GM12878 (cell line): ENCODE results near the gene MAP2K7. TPM values are rescaled to one million over a fixed set of nuclear protein-coding genes. Genes with fewer than 3 reads are reported as not detected.

Experiments used
- ATAC-seq: fragments of 200-7000 bp; cut with Tn5 transposase; 3 replicates; pipeline ENCODE4 v1.9.1; 2020; ENCODE audit warnings: mild to moderate bottlenecking, moderate library complexity
- BruUV-seq: library from RNA; stranded (reverse); fragments of 400-500 nt; replicated peaks from 2 replicates; lab custom pipeline; 2021; lab: Mats Ljungman, UMichigan
- CTCF ChIA-PET: fragments of 300-600 bp; sonication (Branson Sonifier 250); formaldehyde crosslinking; extraction: SDS; loops from one replicate; lab custom pipeline; 2021; ENCODE audit warnings: inconsistent platforms; lab: Yijun Ruan, JAX
- POLR2A ChIA-PET: fragments of 350-600 bp; formaldehyde crosslinking; extraction: SDS; loops from one replicate; lab custom pipeline; 2021; ENCODE audit warnings: inconsistent platforms; lab: Charles Lee
- RAD21 ChIA-PET: fragments of 300-600 bp; sonication (Branson Sonifier 250); formaldehyde crosslinking; loops from one replicate; lab custom pipeline; 2023; ENCODE audit warnings: antibody characterized with exemption; ENCODE audit not compliant: unreplicated experiment; lab: Charles Lee
- SMC1A ChIA-PET: fragments of 300-600 bp; sonication (Branson Sonifier 250); formaldehyde crosslinking; loops from one replicate; lab custom pipeline; 2023; ENCODE audit not compliant: unreplicated experiment, uncharacterized antibody; lab: Charles Lee
- DNase-seq: peaks from one replicate; pipeline ENCODE4 v3.0.0-alpha.2; 2011; ENCODE audit warnings: low read depth, low spot score
- FAIRE-seq: peaks from 3 replicates; lab custom pipeline; 2011; peaks lifted over from hg19 to GRCh38; lab: Jason Lieb, UNC
- H2AFZ ChIP-seq: 2 replicates; pipeline ENCODE4 v1.6.0; 2011; ENCODE audit warnings: low read depth, low read length, control low read depth; ENCODE audit not compliant: control insufficient read depth
- H3K27ac ChIP-seq: 2 replicates; pipeline ENCODE4 v1.5.1; 2011; ENCODE audit warnings: control low read depth; ENCODE audit not compliant: control insufficient read depth, insufficient read depth
- H3K27me3 ChIP-seq, 2 experiments: replicated peaks in 1 of 2; 2 replicates each; pipeline versions ENCODE4 v1.6.0 to v1.6.1; 2011; ENCODE audit warnings: low read length in 1 of 2; ENCODE audit not compliant: control insufficient read depth in 2 of 2, insufficient read depth in 2 of 2
- H3K36me3 ChIP-seq, 2 experiments: 2 replicates each; pipeline ENCODE4 v1.5.1; 2011; ENCODE audit warnings: low read length in 1 of 2; ENCODE audit not compliant: control insufficient read depth in 2 of 2, insufficient read depth in 2 of 2
- H3K4me1 ChIP-seq: 2 replicates; pipeline ENCODE4 v1.6.1; 2011; ENCODE audit warnings: mild to moderate bottlenecking, low read length, moderate library complexity, mixed read lengths; ENCODE audit not compliant: control insufficient read depth, insufficient read depth
- H3K4me2 ChIP-seq: 2 replicates; pipeline ENCODE4 v1.6.0; 2011; ENCODE audit warnings: control low read depth; ENCODE audit not compliant: control insufficient read depth, insufficient read depth
- H3K4me3 ChIP-seq: fragments of 200-600 bp; sonication (generic); 2 replicates; pipeline ENCODE4 v1.5.1; 2016
- H3K79me2 ChIP-seq: 2 replicates; pipeline ENCODE4 v1.6.0; 2011; ENCODE audit warnings: low read length; ENCODE audit not compliant: control insufficient read depth, insufficient read depth
- H3K9ac ChIP-seq: 2 replicates; pipeline ENCODE4 v1.8.0; 2011; ENCODE audit warnings: low read length, control low read depth, mixed read lengths; ENCODE audit not compliant: control insufficient read depth, insufficient read depth
- H3K9me3 ChIP-seq: replicated peaks from 3 replicates; pipeline ENCODE4 v1.5.1; 2011; ENCODE audit warnings: mild to moderate bottlenecking, low read length; ENCODE audit not compliant: control insufficient read depth, insufficient read depth
- H4K20me1 ChIP-seq: 2 replicates; pipeline ENCODE4 v1.6.0; 2011; ENCODE audit not compliant: control insufficient read depth, insufficient read depth
- CEBPB ChIP-seq, 2 experiments: fragments of 150-350 bp in 1 of 2; IDR thresholded peaks; 2 replicates each; pipeline ENCODE4 v1.6.1; 2012 to 2014; ENCODE audit warnings: low read depth in 2 of 2, low read length in 2 of 2, borderline replicate concordance in 1 of 2, inconsistent platforms in 1 of 2
- E4F1 ChIP-seq: fragments of 450-650 bp; IDR thresholded peaks from 2 replicates; pipeline ENCODE4 v1.6.1; 2018; ENCODE audit warnings: borderline replicate concordance, mild to moderate bottlenecking; ENCODE audit not compliant: partially characterized antibody
- ESRRA ChIP-seq: IDR thresholded peaks from 2 replicates; pipeline ENCODE4 v1.6.1; 2012; ENCODE audit warnings: mild to moderate bottlenecking, low read length, improper control_type of control experiment
- FOXK2 ChIP-seq: fragments of 450-650 bp; IDR thresholded peaks from 2 replicates; pipeline ENCODE4 v1.6.1; 2017; ENCODE audit warnings: mild to moderate bottlenecking, moderate library complexity
- JUND ChIP-seq: IDR thresholded peaks from 2 replicates; pipeline ENCODE4 v1.6.1; 2012; ENCODE audit warnings: low read depth, mild to moderate bottlenecking, low read length, improper control_type of control experiment, moderate library complexity
- NBN ChIP-seq: fragments of 450-650 bp; IDR thresholded peaks from 2 replicates; pipeline ENCODE4 v1.6.1; 2016
- PKNOX1 ChIP-seq: fragments of 450-650 bp; IDR thresholded peaks from 2 replicates; pipeline ENCODE4 v1.6.1; 2016; ENCODE audit warnings: mild to moderate bottlenecking
- PML ChIP-seq: IDR thresholded peaks from 2 replicates; pipeline ENCODE4 v1.6.1; 2012; ENCODE audit warnings: low read length, inconsistent platforms
- POLR2AphosphoS2 ChIP-seq: IDR thresholded peaks from 2 replicates; pipeline ENCODE4 v1.6.1; 2011; ENCODE audit warnings: low read depth, mild to moderate bottlenecking, low read length, improper control_type of control experiment, moderate library complexity
- RCOR1 ChIP-seq: conservative IDR thresholded peaks from 2 replicates; pipeline ENCODE4 v1.6.1; 2012; ENCODE audit warnings: low read depth, low read length, improper control_type of control experiment
- RFX5 ChIP-seq: IDR thresholded peaks from 2 replicates; pipeline ENCODE4 v1.6.1; 2011; ENCODE audit warnings: low read depth, low read length, improper control_type of control experiment
- SMAD5 ChIP-seq: IDR thresholded peaks from 2 replicates; pipeline ENCODE4 v1.6.1; 2016; ENCODE audit warnings: antibody characterized with exemption, low read depth
- YY1 ChIP-seq: IDR thresholded peaks from 2 replicates; pipeline ENCODE4 v1.6.1; 2011; ENCODE audit warnings: low read depth, mild to moderate bottlenecking, low read length
- ZBTB40 ChIP-seq: fragments of 450-650 bp; IDR thresholded peaks from 2 replicates; pipeline ENCODE4 v1.6.1; 2016; ENCODE audit warnings: mild to moderate bottlenecking, moderate library complexity, borderline replicate concordance
- ZNF622 ChIP-seq: fragments of 450-650 bp; IDR thresholded peaks from 2 replicates; pipeline ENCODE4 v1.6.1; 2017; ENCODE audit warnings: mild to moderate bottlenecking, inconsistent platforms
- WGBS: methylation state at CpG from one replicate; pipeline ENCODE4 v1.1.6; 2016; ENCODE audit warnings: low lambda C conversion rate; ENCODE audit not compliant: insufficient replicate concordance, insufficient coverage; ENCODE audit errors: missing lambda C conversion rate; 5-methylcytosine and 5-hydroxymethylcytosine counted together
- in situ Hi-C: fragments of 300-500 bp; cut with MboI; formaldehyde crosslinking; loops from 9 replicates; pipeline ENCODE4 v1.14.3; 2018; ENCODE audit warnings: mixed read lengths
- intact Hi-C: fragments of 100-400 bp; cut with micrococcal nuclease; formaldehyde crosslinking; loops from one replicate; pipeline ENCODE4 v1.14.2; 2022; ENCODE audit not compliant: unreplicated experiment
- polyA plus RNA-seq, 11 experiments: library from polyadenylated mRNA; depleted of rRNA in 4 of 11; unstranded in 6 of 11; stranded (reverse) in 5 of 11; fragments of >200 nt; fragmentation: Nextera tagmentation in 4 of 11; fragmentation: Illumina TruSeq in 1 of 11; extraction: Ambion mirVana in 4 of 11; extraction: Trizol in 1 of 11; gene quantifications; 1 replicate in 1 of 11; 2 replicates in 10 of 11; pipeline versions ENCODE4 v1.2.1 to v1.2.3, GENCODE V29; 2011 to 2016; ENCODE audit warnings: inconsistent platforms in 2 of 11, missing spikeins in 2 of 11, low read depth in 1 of 11
- total RNA-seq, 4 experiments: library from RNA; depleted of rRNA in 3 of 4; stranded (reverse); fragments of >200 nt in 3 of 4; fragmentation: Illumina TruSeq in 1 of 4; extraction: Trizol in 1 of 4; gene quantifications; 2 replicates each; pipeline versions ENCODE4 v1.2.1 to v1.2.3, GENCODE V29; 2013 to 2021
- TF ChIP-seq, protein P1 (sequence below): fragments of 450-650 bp; IDR thresholded peaks from 2 replicates; pipeline ENCODE4 v1.6.1; 2017; ENCODE audit warnings: antibody characterized with exemption, mild to moderate bottlenecking, moderate library complexity

MAP2K7 gene
- total and polyA plus RNA-seq, 10 of the 15 experiments (the other 5 are each of a cell fraction or from before 2014, with no cell fraction given), result 0.34 to 32.2 (median 6.7) TPM

DNA sequence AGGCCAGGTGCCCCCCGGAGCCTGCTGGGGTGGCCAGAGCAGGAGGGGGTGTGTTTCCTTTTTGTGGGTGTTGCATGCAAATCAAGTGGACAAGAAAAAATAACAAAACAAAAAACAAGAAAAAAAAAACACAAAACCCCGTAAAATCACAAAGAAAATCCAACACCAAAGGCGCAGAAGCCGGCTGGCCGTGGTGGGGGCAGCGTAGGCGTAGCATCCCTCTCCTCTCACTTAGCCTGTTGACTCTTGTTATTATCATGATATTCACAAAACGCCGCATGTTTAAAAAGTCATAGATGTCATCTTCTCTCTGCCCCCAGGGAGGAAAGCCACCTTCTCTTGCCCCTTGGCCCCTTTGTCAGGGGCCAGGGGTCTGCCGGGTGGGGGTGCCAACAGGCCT, 10.0 kb downstream of the MAP2K7 start:
- intact Hi-C loops, result no loop called here
- 39% methylated on average over 10 of the region's 10 CpGs for WGBS
- CTCF ChIA-PET, result no interaction called here
- POLR2A ChIA-PET, result no interaction called here
- H3K4me1 ChIP-seq, result no peaks in the 10 kb centered on the region
- H3K27me3 ChIP-seq, result peaks cover 8 to 17% of the 10 kb centered on the region in 2 experiments
- no peak overlapping the region for H3K4me2 ChIP-seq
- no peaks in the 10 kb centered on the region for H3K79me2 ChIP-seq
- in situ Hi-C loops, result no loop called here
- TSS peak; percentile 67 for BruUV-seq
- H2AFZ ChIP-seq, result no peak overlapping the region
- SMC1A ChIA-PET, result no interaction called here
- no peak overlapping the region for H3K27ac ChIP-seq
- DNase-seq (no peak), FAIRE-seq (no peak), ATAC-seq (no peak)
- H3K9me3 ChIP-seq, result no peaks in the 10 kb centered on the region; the same call in 2 of the 3 replicates
- no peak overlapping the region for H3K9ac ChIP-seq
- no peak overlapping the region for H3K4me3 ChIP-seq
- no peaks in the 10 kb centered on the region for H4K20me1 ChIP-seq
- RAD21 ChIA-PET, result no interaction called here
- peaks cover 0 to 14% of the 10 kb centered on the region in 2 experiments; a peak in 3 of 4 replicates for H3K36me3 ChIP-seq
- TF ChIP-seq FOXK2, result no peak
- TF ChIP-seq CEBPB (IDR thresholded peaks at IDR 0.05; ENCODE audit: borderline replicate concordance in 1 of 2, low read depth in 2 of 2, low read length in 2 of 2), result no peak
- no peak for TF ChIP-seq RCOR1
- TF ChIP-seq E4F1, result no peak
- no peak for TF ChIP-seq YY1
- no peak for TF ChIP-seq ZNF622
- TF ChIP-seq JUND, result no peak
- TF ChIP-seq RFX5, result no peak
- no peak for TF ChIP-seq SMAD5
- no peak for TF ChIP-seq ESRRA
- TF ChIP-seq, protein P1, sequence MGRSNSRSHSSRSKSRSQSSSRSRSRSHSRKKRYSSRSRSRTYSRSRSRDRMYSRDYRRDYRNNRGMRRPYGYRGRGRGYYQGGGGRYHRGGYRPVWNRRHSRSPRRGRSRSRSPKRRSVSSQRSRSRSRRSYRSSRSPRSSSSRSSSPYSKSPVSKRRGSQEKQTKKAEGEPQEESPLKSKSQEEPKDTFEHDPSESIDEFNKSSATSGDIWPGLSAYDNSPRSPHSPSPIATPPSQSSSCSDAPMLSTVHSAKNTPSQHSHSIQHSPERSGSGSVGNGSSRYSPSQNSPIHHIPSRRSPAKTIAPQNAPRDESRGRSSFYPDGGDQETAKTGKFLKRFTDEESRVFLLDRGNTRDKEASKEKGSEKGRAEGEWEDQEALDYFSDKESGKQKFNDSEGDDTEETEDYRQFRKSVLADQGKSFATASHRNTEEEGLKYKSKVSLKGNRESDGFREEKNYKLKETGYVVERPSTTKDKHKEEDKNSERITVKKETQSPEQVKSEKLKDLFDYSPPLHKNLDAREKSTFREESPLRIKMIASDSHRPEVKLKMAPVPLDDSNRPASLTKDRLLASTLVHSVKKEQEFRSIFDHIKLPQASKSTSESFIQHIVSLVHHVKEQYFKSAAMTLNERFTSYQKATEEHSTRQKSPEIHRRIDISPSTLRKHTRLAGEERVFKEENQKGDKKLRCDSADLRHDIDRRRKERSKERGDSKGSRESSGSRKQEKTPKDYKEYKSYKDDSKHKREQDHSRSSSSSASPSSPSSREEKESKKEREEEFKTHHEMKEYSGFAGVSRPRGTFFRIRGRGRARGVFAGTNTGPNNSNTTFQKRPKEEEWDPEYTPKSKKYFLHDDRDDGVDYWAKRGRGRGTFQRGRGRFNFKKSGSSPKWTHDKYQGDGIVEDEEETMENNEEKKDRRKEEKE, result no peak
- TF ChIP-seq POLR2AphosphoS2, result no peak
- no peak for TF ChIP-seq ZBTB40
- TF ChIP-seq PML, result no peak
- TF ChIP-seq PKNOX1, result no peak
- no peak for TF ChIP-seq NBN
